ENCODE results near the gene RABAC1. TPM values are rescaled to one million over a fixed set of nuclear protein-coding genes. Genes with fewer than 3 reads are reported as not detected.
A peak's percentile ranks its signal among the peaks of the same experiment; 100 is the strongest.

The RABAC1 gene
- total RNA-seq, 1 experiment from 2014 or later: 94.0 TPM

DNA sequence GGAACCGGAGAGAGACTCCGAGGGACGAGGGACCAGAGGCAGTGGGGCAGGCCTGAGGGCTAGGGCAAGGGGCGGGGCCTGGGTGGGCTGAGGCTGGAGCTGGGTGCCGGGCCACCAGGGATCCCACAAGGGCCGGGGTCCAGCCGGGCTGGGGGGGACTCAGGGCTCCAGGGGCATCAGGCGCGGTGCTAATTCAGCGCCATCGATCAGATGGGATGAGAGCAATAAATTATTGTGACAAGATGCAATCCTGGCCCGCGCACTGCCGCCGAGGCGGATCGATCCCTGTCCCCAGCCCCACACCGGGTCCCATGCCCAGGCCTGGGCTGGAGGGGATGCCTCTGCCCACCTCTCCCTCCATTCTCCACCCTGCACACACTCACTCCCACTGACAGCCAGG, 36.5 kb downstream of the RABAC1 start:
- Histone ChIP-seq H3K79me2 (ENCODE audit: insufficient read depth, low read length) (no peaks in the 10 kb centered on the region), H3K27me3 (ENCODE audit: insufficient read depth, low read length) (peaks cover 94% of the 10 kb centered on the region), H2BK15ac (ENCODE audit: low read depth, low read length) (no peak overlapping the region), H3K4me2 (ENCODE audit: insufficient read depth, insufficient read length, low read length) (peak overlapping the region; percentile 51), H4K8ac (replicated peaks; ENCODE audit: insufficient read length, low read depth, low read length) (no peak overlapping the region), H2AK5ac (ENCODE audit: insufficient read length, low read length) (no peak overlapping the region), H2BK120ac (ENCODE audit: low read depth, low read length, poor library complexity, severe bottlenecking) (no peak overlapping the region), H3K4ac (ENCODE audit: low read depth, low read length) (no peak overlapping the region), H2BK12ac (ENCODE audit: insufficient read length, low read depth, low read length) (no peak overlapping the region), H3K79me1 (ENCODE audit: insufficient read depth, low read depth, low read length, poor library complexity, severe bottlenecking) (no peaks in the 10 kb centered on the region), H3K4me1 (ENCODE audit: insufficient read depth, low read length) (no peaks in the 10 kb centered on the region; the same call in 1 of the 2 replicates), H3T11ph (ENCODE audit: low read length) (no peak overlapping the region), H4K20me1 (ENCODE audit: control insufficient read depth, insufficient read depth, insufficient read length) (peaks cover 5% of the 10 kb centered on the region), H3K27ac (ENCODE audit: insufficient read length, low read depth, low read length) (no peak overlapping the region), H2BK20ac (ENCODE audit: low read depth, low read length, poor library complexity, severe bottlenecking) (no peak overlapping the region), H3K9ac (ENCODE audit: extremely low read depth, insufficient read length, low read length) (no peak overlapping the region), H2AFZ (ENCODE audit: low read length) (no peak overlapping the region), H4K5ac (ENCODE audit: insufficient read length, low read depth, low read length) (no peak overlapping the region), H3K14ac (ENCODE audit: insufficient read depth, low read length) (no peak overlapping the region), H4K91ac (ENCODE audit: insufficient read length, low read depth, low read length) (no peak overlapping the region), H3K56ac (ENCODE audit: insufficient read length, low read depth, low read length) (no peak overlapping the region), H3K9me3 (ENCODE audit: control insufficient read depth, low read depth, low read length) (no peaks in the 10 kb centered on the region), H3K18ac (ENCODE audit: insufficient read length, low read depth, low read length) (no peak overlapping the region), H3K23ac (ENCODE audit: insufficient read length, low read depth, low read length) (no peak overlapping the region), H3K23me2 (ENCODE audit: insufficient read length, low read depth, low read length, poor library complexity, severe bottlenecking) (no peaks in the 10 kb centered on the region), H2BK5ac (ENCODE audit: insufficient read length, low read length) (no peak overlapping the region)
- H3K4me1 Mint-ChIP-seq: peaks cover 0 to 14% of the 10 kb centered on the region in 2 experiments; a peak in 2 of 4 replicates
- no CpG with 5 or more reads among the region's 18 CpGs for WGBS (ENCODE audit: extremely low coverage, insufficient read length, low lambda C conversion rate)
- TF ChIP-seq, protein P1, sequence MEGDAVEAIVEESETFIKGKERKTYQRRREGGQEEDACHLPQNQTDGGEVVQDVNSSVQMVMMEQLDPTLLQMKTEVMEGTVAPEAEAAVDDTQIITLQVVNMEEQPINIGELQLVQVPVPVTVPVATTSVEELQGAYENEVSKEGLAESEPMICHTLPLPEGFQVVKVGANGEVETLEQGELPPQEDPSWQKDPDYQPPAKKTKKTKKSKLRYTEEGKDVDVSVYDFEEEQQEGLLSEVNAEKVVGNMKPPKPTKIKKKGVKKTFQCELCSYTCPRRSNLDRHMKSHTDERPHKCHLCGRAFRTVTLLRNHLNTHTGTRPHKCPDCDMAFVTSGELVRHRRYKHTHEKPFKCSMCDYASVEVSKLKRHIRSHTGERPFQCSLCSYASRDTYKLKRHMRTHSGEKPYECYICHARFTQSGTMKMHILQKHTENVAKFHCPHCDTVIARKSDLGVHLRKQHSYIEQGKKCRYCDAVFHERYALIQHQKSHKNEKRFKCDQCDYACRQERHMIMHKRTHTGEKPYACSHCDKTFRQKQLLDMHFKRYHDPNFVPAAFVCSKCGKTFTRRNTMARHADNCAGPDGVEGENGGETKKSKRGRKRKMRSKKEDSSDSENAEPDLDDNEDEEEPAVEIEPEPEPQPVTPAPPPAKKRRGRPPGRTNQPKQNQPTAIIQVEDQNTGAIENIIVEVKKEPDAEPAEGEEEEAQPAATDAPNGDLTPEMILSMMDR (conservative IDR thresholded peaks at IDR 0.05): no peak
- no peak overlapping the region for H3K27ac Mint-ChIP-seq
- H3K27me3 Mint-ChIP-seq (ENCODE audit: low read depth): peaks cover 16% of the 10 kb centered on the region
- no peaks in the 10 kb centered on the region for H3K36me3 Mint-ChIP-seq (ENCODE audit: insufficient read depth in 1 of 3, low read depth in 3 of 3)
- DNase-seq: no peak
- H3K9me3 Mint-ChIP-seq: no peaks in the 10 kb centered on the region; a peak in 2 of 5 replicates
- H3K4me3 Mint-ChIP-seq: peak overlapping the region in 1 of 2 experiments; percentile 70; a peak in 3 of 5 replicates
